Heart left ventricle (tissue), 16 donors: ENCODE measurements around the gene EBF4. TPM values are rescaled to one million over a fixed set of nuclear protein-coding genes. Genes with fewer than 3 reads are reported as not detected.

Experiments used
- ATAC-seq, 4 donors: fragments of 200-7000 bp; cut with Tn5 transposase; one replicate each; pipeline ENCODE4 v1.9.1; 2020 to 2022; ENCODE audit warnings: moderate library complexity in 4 of 4, mild to moderate bottlenecking in 3 of 4, moderate number of reproducible peaks in 1 of 4
- DNase-seq, 5 donors: peaks; one replicate each; pipeline ENCODE4 v3.0.0-alpha.2; 2020
- H3K27ac ChIP-seq, 12 donors: fragments of 200-600 bp; sonication (generic) in 4 of 12; one replicate each; pipeline versions ENCODE4 v1.5.0 to v1.8.0; 2016 to 2022; ENCODE audit warnings: mild to moderate bottlenecking in 2 of 12
- H3K27me3 ChIP-seq, 9 donors: fragments of 200-600 bp; sonication (generic) in 2 of 9; one replicate each; pipeline versions ENCODE4 v1.5.1 to v1.8.0; 2016 to 2022; ENCODE audit warnings: mild to moderate bottlenecking in 3 of 9
- H3K36me3 ChIP-seq, 9 donors: fragments of 200-600 bp; sonication (generic) in 2 of 9; one replicate each; pipeline versions ENCODE4 v1.5.0 to v1.8.0; 2018 to 2022; ENCODE audit warnings: mild to moderate bottlenecking in 2 of 9
- H3K4me1 ChIP-seq, 12 donors: fragments of 200-600 bp; sonication (generic) in 4 of 12; one replicate each; pipeline versions ENCODE4 v1.5.0 to v1.8.0; 2016 to 2022; ENCODE audit warnings: mild to moderate bottlenecking in 3 of 12
- H3K4me3 ChIP-seq, 12 donors: fragments of 200-600 bp; sonication (generic) in 4 of 12; one replicate each; pipeline versions ENCODE4 v1.5.0 to v1.8.0; 2017 to 2022; ENCODE audit warnings: mild to moderate bottlenecking in 9 of 12, moderate library complexity in 4 of 12
- H3K9me3 ChIP-seq, 12 donors: fragments of 200-600 bp; sonication (generic) in 4 of 12; one replicate each; pipeline versions ENCODE4 v1.5.0 to v1.8.0; 2016 to 2022; ENCODE audit warnings: mild to moderate bottlenecking in 1 of 12
- CTCF ChIP-seq, 12 donors: fragments of 200-600 bp; sonication (generic) in 4 of 12; IDR thresholded peaks; one replicate each; pipeline versions ENCODE4 v1.5.0 to v1.8.0; 2018 to 2022; ENCODE audit warnings: antibody characterized with exemption in 12 of 12, mild to moderate bottlenecking in 5 of 12
- POLR2A ChIP-seq, 2 donors: fragments of 450-650 bp; IDR thresholded peaks; one replicate each; pipeline ENCODE4 v1.6.1; 2017; ENCODE audit warnings: antibody characterized with exemption in 2 of 2, mild to moderate bottlenecking in 2 of 2, moderate library complexity in 2 of 2
- WGBS, 4 donors: extraction: QIAGEN DNeasy Blood & Tissue Kit in 2 of 4; methylation state at CpG; one replicate each; pipeline versions ENCODE4 v1.1.5 to v1.1.7; 2013 to 2018; 5-methylcytosine and 5-hydroxymethylcytosine counted together
- intact Hi-C, 10 donors: fragments of 100-400 bp; cut with DNase I; formaldehyde crosslinking; loops; one replicate each; pipeline versions ENCODE4 v1.11.1 to v1.14.2; 2022
- polyA plus RNA-seq, 2 donors: library from polyadenylated mRNA; stranded (reverse); fragments of 200-250 nt; gene quantifications; one replicate each; pipeline ENCODE4 v1.2.3, GENCODE V29; 2013
- total RNA-seq, 9 donors: library from RNA; depleted of rRNA in 2 of 9; stranded (reverse); fragments of >200 nt in 2 of 9; fragmentation: NEBNext Ultra II Directional in 3 of 9; extraction: Animal tissue kit (Norgen Biotek cat#: 25700) in 3 of 9; gene quantifications; one replicate each; pipeline versions ENCODE4 v1.1.0 to v1.2.4, GENCODE V29; 2016 to 2023
- donor health status: ischemic (EF 13 %, LVEDD 7.1; RV severe dilation, severe dysfunction).
- donor health status: healthy with polysubstance abuse.
- donor health status: DM: no; HTN: yes; CAD: no.
- donor health status: DM: no; HTN: no; CAD: no.
- donor health status: ischemic (EF 25% LVEDD 6.9; RV normal size, moderate dysfunction).
- donor health status: ischemic (EF 25% LVEDD 5.7; RV mildly dilated, moderate dysfunction).
- donor health status: healthy.
- donor health status: DM: yes; HTN: yes; CAD: no.
- donor health status: ischemic (EF 35%, LVEDD 5.7; RV mildly dilated, moderate dysfunction).
- donor health status: nonischemic (EF 11% LVEDD 7.7; RV severe dilation, severe dysfunction).
- donor health status: DM: yes; HTN: yes; CAD: no.
- donor health status: PGD.
- donor health status: ischemic (EF 29% LVEDD 5.4; RV normal size, mild dysfunction).
- donor health status: nonischemic (EF 23%, LVEDD 6.1; RV moderate dilation, normal function).

The EBF4 gene
- total and polyA plus RNA-seq, 11 donors: 2.5 to 6.4 (median 3.8) TPM

GRCh38 chr20:2663887-2664719 is 28.5 kb upstream of the EBF4 start, which contains the start of gene IDH3B:
IDH3B (minus strand) TSS chr20:2664216; CDS start chr20:2664188, 28 bp downstream.
- ATAC-seq (peak; percentile 95 to 99 (median 98)), DNase-seq (peak; percentile 93 to 95 (median 93))
- H3K27ac ChIP-seq: peak within 1 kb of the TSS; percentile 79 to 96 (median 90)
- no peaks in the 10 kb centered on the region for H3K9me3 ChIP-seq
- intact Hi-C loops: loop anchor here in 2 of 10 donors (5.0 to 10.0 kb wide), 2 partner anchors 173 to 181 kb away; partner anchors contain the start of genes PCED1A (in 1 of the 2) and VPS16 (in 1 of the 2)
- WGBS, 4 donors: 5 to 12% (median 8%) methylated on average over 39 to 49 of the region's 49 CpGs
- H3K4me3 ChIP-seq: peak within 1 kb of the TSS; percentile 71 to 97 (median 88)
- H3K36me3 ChIP-seq: peaks cover 2 to 41% (median 39%) of the 10 kb centered on the region in 9 donors
- no peaks in the 10 kb centered on the region for H3K27me3 ChIP-seq
- TF ChIP-seq POLR2A (IDR thresholded peaks at IDR 0.05) (peak in 1 of 2 donors; percentile 80), CTCF (IDR thresholded peaks at IDR 0.05) (no peak)
- H3K4me1 ChIP-seq: peaks cover 0 to 17% (median 13%) of the 10 kb centered on the region in 12 donors

DNA sequence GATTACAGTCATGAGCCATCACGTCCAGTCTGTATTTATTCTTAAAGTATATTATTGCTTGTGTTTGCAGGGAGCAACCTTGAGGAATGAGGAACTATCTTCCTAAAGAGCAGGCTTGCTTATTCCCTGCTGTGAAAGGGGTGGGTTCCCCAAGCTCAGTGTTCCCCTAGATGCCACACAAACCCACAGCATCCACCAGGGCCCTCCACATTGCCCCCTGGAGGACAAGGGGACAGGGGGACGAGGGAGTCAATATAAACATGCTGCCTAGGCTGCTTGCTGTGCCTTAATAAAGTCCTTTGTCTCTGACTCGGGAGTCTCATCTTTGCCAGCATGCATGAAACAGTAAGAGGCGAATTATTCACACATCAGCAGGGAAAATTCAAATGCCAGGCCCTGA is 20.6 kb upstream of the EBF4 start:
- Histone ChIP-seq H3K27ac (no peak overlapping the region), H3K4me1 (no peaks in the 10 kb centered on the region), H3K4me3 (no peak overlapping the region), H3K36me3 (no peaks in the 10 kb centered on the region), H3K27me3 (no peaks in the 10 kb centered on the region), H3K9me3 (no peaks in the 10 kb centered on the region)
- 28 to 37% (median 32%) methylated on average over 4 of the region's 4 CpGs for WGBS, 4 donors
- intact Hi-C loops: no loop called here
- DNase-seq: peak in 1 of 5 donors; percentile 5
- no peak for TF ChIP-seq POLR2A (IDR thresholded peaks at IDR 0.05)
- no peak for TF ChIP-seq CTCF (IDR thresholded peaks at IDR 0.05)
- ATAC-seq: no peak

DNA sequence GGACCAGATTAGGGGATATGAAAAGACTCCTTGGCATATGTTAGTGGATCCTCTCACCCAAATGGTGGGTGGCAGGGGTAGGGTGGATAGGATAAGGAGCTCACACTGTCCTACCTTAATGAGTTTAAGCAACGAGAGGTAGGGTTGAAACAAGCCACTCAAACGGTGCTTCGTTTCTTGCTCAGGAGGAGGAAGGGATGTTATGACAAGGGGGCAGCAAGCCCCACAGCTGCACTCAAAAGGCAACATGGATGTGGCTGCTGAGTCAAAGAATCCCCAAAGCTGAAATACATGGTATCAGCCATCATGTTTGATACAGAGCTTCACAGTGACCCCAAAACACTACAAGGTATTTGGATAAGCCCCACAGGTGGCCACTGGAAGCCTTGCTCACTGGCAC is 20.1 kb upstream of the EBF4 start:
- ATAC-seq: no peak
- DNase-seq: no peak
- H3K36me3 ChIP-seq: no peaks in the 10 kb centered on the region
- no peaks in the 10 kb centered on the region for H3K27me3 ChIP-seq
- intact Hi-C loops: no loop called here
- no peak overlapping the region for H3K4me3 ChIP-seq
- no peak overlapping the region for H3K27ac ChIP-seq
- no peak for TF ChIP-seq CTCF (IDR thresholded peaks at IDR 0.05)
- no peak for TF ChIP-seq POLR2A (IDR thresholded peaks at IDR 0.05)
- no peaks in the 10 kb centered on the region for H3K9me3 ChIP-seq
- 65 to 81% (median 74%) methylated on average over 3 of the region's 3 CpGs for WGBS, 4 donors
- H3K4me1 ChIP-seq: no peaks in the 10 kb centered on the region

DNA sequence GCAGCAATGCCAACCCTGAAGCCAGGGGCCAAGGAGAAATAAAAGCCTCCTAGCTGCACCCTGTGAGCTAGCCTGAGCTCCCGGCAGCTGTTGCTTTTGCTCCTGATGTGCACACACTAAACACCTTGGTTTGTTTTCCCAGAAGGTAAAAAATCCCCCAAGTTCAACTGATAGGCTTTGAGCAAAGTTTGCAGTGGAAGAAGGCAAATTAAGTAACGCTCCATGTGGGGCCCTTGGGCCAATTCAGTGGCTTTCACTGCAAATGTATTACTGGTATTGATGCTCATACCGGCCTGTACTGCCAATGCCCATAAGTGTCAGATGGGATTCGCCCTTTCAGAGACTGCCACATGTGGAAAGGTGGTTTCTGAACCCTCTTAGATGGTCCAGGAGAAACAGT is 19.1 kb upstream of the EBF4 start:
- H3K27me3 ChIP-seq: no peaks in the 10 kb centered on the region
- intact Hi-C loops: no loop called here
- ATAC-seq (no peak), DNase-seq (no peak)
- TF ChIP-seq POLR2A (IDR thresholded peaks at IDR 0.05): no peak
- H3K27ac ChIP-seq: no peak overlapping the region
- H3K36me3 ChIP-seq: no peaks in the 10 kb centered on the region
- WGBS, 4 donors: 84 to 90% (median 87%) methylated on average over 4 of the region's 4 CpGs
- H3K9me3 ChIP-seq: no peaks in the 10 kb centered on the region
- no peaks in the 10 kb centered on the region for H3K4me1 ChIP-seq
- H3K4me3 ChIP-seq: no peak overlapping the region
